H54 (cell line): ENCODE data around the gene KLK2.
A peak's percentile ranks its signal among the peaks of the same experiment; 100 is the strongest.

ENCODE experiments used
- DNase-seq: peaks from one replicate; pipeline ENCODE4 v3.0.0; 2011; ENCODE audit warnings: low spot score, mixed read lengths; ENCODE audit not compliant: insufficient read length
- FAIRE-seq: peaks from 3 replicates; lab custom pipeline; 2011; peaks lifted over from hg19 to GRCh38; lab: Jason Lieb, UNC
- POLR2A ChIP-seq: IDR thresholded peaks from 2 replicates; pipeline ENCODE4 v1.6.1; 2011; ENCODE audit warnings: low read depth, mild to moderate bottlenecking, low read length

KLK2 gene

GRCh38 chr19:50837300-50837699 is 35.9 kb upstream of the KLK2 start:
- no peak for TF ChIP-seq POLR2A
- no peak for DNase-seq
- no peak for FAIRE-seq

GRCh38 chr19:50838239-50838638 is 35.0 kb upstream of the KLK2 start:
- TF ChIP-seq POLR2A, result no peak
- no peak for FAIRE-seq
- peak; percentile 58 for DNase-seq

GRCh38 chr19:50839712-50840655 is 33.3 kb upstream of the KLK2 start:
- no peak for FAIRE-seq
- no peak for TF ChIP-seq POLR2A
- DNase-seq, result no peak

GRCh38 chr19:50842130-50842529 is 31.1 kb upstream of the KLK2 start:
- TF ChIP-seq POLR2A, result no peak
- no peak for FAIRE-seq
- DNase-seq, result no peak

GRCh38 chr19:50843205-50843604 is 30.0 kb upstream of the KLK2 start:
- no peak for DNase-seq
- no peak for TF ChIP-seq POLR2A
- no peak for FAIRE-seq

GRCh38 chr19:50843701-50844221 is 29.5 kb upstream of the KLK2 start:
- DNase-seq (no peak), FAIRE-seq (no peak)
- no peak for TF ChIP-seq POLR2A

- TF ChIP-seq POLR2A, result no peak
- DNase-seq, result no peak
- FAIRE-seq, result no peak
Observed at GRCh38 chr19:50844296-50844935, 28.8 kb upstream of the KLK2 start.

- FAIRE-seq (no peak), DNase-seq (no peak)
- TF ChIP-seq POLR2A, result no peak
Observed at GRCh38 chr19:50850738-50851137, 22.5 kb upstream of the KLK2 start.

GRCh38 chr19:50851620-50852019 is 21.6 kb upstream of the KLK2 start:
- DNase-seq (no peak), FAIRE-seq (no peak)
- no peak for TF ChIP-seq POLR2A

- no peak for FAIRE-seq
- DNase-seq, result no peak
- no peak for TF ChIP-seq POLR2A
Observed at GRCh38 chr19:50854636-50855410, 18.4 kb upstream of the KLK2 start, which contains the start of gene KLK3. Gene KLK3, plus strand, starts transcription at chr19:50854915. Its CDS starts 41 bp downstream, at chr19:50854956.

- DNase-seq, result no peak
- no peak for FAIRE-seq
- no peak for TF ChIP-seq POLR2A
Observed at GRCh38 chr19:50857366-50857765, 15.9 kb upstream of the KLK2 start.

GRCh38 chr19:50858886-50859285 is 14.4 kb upstream of the KLK2 start:
- no peak for FAIRE-seq
- no peak for DNase-seq
- TF ChIP-seq POLR2A, result no peak

- TF ChIP-seq POLR2A, result no peak
- DNase-seq (no peak), FAIRE-seq (no peak)
Observed at GRCh38 chr19:50859849-50860248, 13.4 kb upstream of the KLK2 start.
